Erythroblast (primary cell): Measurements from ENCODE around the gene PLAC1.
A peak's percentile ranks its signal among the peaks of the same experiment; 100 is the strongest.

Experiments used
- DNase-seq, 2 experiments: peaks; one replicate each; lab custom pipeline; 2025; lab: John Stamatoyannopoulos, UW
- GATA1 ChIP-seq: IDR thresholded peaks from 2 replicates; pipeline ENCODE4 v1.6.1; 2011; ENCODE audit warnings: low read depth, mild to moderate bottlenecking, control low read depth, low read length, moderate library complexity
- POLR2A ChIP-seq: IDR thresholded peaks from 2 replicates; pipeline ENCODE4 v1.6.1; 2011; ENCODE audit warnings: mild to moderate bottlenecking, low read length

PLAC1 gene

GRCh38 chrX:134570509-134570846, 87.8 kb downstream of the PLAC1 start:
- TF ChIP-seq POLR2A (no peak), GATA1 (no peak)
- no peak for DNase-seq

DNA sequence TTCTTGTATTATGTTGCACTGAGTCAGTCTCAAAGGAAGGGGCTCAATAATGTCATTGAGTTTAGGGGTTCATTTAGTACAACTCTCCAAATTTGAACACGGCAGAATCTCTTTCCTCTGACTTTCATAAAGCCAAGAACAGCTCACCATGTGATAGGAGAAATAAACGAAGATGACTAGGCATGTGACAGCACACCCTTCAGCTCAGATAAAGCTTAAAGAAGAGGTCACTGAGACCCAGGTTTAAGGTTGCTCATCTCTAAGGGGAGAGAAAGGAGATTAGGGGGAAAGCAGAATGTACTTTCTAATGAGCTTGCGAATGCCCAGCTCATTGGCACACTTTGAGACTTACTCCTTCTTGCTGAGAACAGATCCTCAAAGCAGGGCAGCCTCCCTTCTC, 89.0 kb downstream of the PLAC1 start:
- DNase-seq = peak; percentile 30 to 57
- TF ChIP-seq POLR2A (no peak), GATA1 (no peak)

GRCh38 chrX:134568285-134569016, 89.8 kb downstream of the PLAC1 start:
- no peak for DNase-seq
- no peak for TF ChIP-seq POLR2A

GRCh38 chrX:134566506-134566905, 91.8 kb downstream of the PLAC1 start:
- DNase-seq = no peak
- no peak for TF ChIP-seq GATA1
- TF ChIP-seq POLR2A = no peak

DNA sequence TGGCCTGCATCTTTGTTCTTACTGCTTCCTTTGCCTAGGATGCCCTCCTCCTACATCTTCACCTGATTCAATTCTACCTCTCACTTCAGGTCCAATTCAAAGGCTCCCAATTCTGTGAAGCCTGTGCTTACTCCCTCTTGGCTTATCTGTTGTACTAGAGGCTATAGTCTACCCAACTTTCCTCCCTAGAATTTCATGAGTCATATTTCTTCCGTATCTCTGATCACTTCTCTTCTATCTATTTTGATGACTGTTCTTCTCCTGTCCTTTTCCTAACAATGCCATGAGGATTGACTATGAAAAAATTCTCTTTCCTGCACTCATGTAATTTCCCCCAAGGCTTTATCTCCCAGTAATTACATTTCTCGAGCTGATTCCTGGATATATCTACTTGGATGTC, 96.3 kb downstream of the PLAC1 start:
- TF ChIP-seq POLR2A (no peak), GATA1 (no peak)

DNA sequence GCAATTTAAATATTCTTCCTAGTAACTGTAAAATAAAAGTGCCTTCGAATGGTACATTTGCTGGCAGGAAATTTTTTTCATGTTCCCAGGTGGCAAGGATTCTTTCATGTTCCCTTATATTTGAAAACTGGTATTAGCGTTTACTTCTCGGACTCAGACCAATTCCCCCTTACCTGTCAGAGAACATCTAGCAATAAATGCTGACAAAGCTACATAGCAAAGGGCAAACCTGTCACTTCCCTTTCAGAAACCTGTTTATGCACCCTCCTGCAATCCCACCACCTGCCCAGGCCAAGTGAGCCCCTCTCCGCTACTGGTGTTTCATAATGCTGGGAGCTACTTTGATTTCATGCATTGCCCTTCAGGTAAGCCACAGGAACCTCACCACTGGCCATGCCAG, 100.1 kb downstream of the PLAC1 start:
- no peak for TF ChIP-seq GATA1
- TF ChIP-seq POLR2A = no peak

More for the DNA sequence above, 96.3 kb downstream of the PLAC1 start:
- no peak for DNase-seq

DNA sequence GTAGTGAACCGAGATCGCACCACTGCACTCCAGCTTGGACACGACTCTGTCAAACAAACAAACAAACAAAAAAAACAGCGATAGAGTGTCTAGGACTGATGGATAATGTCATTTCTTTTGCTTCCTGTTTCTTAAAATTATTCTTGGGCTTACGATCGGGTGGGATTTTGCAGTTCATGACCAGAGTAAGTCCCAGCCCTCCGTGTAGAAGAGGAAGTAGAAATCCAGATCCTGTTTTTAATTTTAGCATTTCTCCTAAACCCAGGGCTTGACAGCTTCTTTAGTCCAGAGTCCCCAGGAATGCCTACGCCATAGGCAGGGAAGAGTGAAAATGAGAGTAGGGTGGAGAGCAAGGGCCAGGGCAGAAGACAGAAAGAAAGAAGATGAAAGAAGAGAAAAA, 104.0 kb downstream of the PLAC1 start:
- no peak for DNase-seq
- TF ChIP-seq POLR2A (no peak), GATA1 (no peak)

More for the DNA sequence above, 100.1 kb downstream of the PLAC1 start:
- no peak for DNase-seq

GRCh38 chrX:134552351-134552750, 105.9 kb downstream of the PLAC1 start:
- DNase-seq = no peak
- no peak for TF ChIP-seq POLR2A
- TF ChIP-seq GATA1 = no peak

DNA sequence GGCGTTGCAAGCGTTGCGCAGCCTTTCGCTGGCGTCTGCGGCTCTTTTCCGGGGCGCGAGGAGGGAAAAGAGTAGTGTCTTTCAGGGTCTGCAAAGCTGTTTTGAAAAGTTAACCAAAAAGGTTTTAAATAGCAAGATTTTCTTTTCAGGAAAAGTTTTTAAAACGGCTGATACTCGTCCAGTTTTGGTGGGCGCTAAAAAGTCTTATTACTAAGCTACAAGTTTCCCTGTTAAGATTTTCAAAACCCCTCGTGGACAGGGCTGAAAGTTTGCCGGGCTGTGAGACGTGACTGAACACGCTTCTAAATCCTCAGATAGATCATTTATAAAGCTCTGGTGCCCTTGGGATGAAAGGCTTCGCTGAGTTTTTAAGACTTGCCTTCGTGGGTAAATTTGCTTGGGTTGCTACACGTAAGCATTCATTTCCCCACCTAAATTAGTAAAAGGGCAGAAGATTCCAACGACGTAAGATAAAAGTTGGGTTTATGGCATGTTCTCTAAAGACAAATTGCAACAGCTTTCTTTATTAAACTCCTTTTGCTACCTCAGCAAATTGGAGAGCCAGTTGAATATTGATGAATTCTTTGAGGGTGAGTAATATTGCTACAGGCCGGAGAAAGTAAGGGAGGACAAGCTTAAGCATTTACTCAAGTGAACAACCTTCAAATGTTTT, 106.8 kb downstream of the PLAC1 start:
- TF ChIP-seq POLR2A (no peak), GATA1 (no peak)

GRCh38 chrX:134548257-134549201, 109.7 kb downstream of the PLAC1 start:
- TF ChIP-seq POLR2A (no peak), GATA1 (no peak)
- peak; percentile 42 to 49 for DNase-seq

More for the DNA sequence above, 106.8 kb downstream of the PLAC1 start:
- DNase-seq = no peak

DNA sequence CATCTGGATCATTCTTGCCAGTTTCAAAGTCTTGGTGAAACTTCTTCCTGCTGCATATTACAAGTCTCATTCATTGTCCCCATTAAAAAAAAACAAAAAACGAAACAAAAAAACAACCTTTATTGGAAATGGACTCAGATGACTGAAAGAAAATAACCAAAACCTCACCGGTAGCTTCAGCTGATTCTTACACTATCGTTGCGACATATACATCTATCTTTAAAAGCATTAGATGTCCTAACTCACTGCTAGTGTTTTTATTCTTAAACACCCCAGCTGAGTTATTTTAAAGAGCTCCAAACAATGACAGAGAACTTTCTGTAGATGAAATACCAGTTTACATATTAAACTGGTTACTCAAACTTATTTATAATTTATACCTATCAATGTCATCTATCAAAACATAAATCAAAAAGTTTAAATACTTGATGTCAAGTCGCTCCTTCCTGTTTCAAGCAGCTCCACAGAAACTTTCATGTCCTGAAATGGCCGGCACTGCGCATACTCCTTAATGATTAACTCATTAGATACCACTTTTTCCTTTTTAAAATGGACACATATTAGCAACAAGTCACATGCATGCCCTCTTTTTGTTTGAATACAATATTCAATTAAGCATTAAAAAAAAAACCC, 111.1 kb downstream of the PLAC1 start:
- no peak for TF ChIP-seq POLR2A
- TF ChIP-seq GATA1 = no peak
- peak; percentile 28 to 36 for DNase-seq

- TF ChIP-seq GATA1 (no peak), POLR2A (no peak)
- DNase-seq = no peak
Measured at GRCh38 chrX:134546187-134546586, 112.1 kb downstream of the PLAC1 start.

GRCh38 chrX:134545510-134545909, 112.8 kb downstream of the PLAC1 start:
- no peak for DNase-seq
- no peak for TF ChIP-seq POLR2A

- no peak for TF ChIP-seq GATA1
- no peak for TF ChIP-seq POLR2A
- DNase-seq = no peak
Measured at GRCh38 chrX:134544513-134545151, 113.6 kb downstream of the PLAC1 start.
